B cell (primary cell): ENCODE data around the gene BACH2. TPM values are rescaled to one million over a fixed set of nuclear protein-coding genes. Genes with fewer than 3 reads are reported as not detected.
"Not testable (repeated sequence)": the region's sequence is repeated elsewhere in the genome, so short reads cannot be mapped to it uniquely, and the experiment has no call there.

Experiments
- ATAC-seq: fragments of 200-7000 bp; cut with Tn5 transposase; one replicate; pipeline ENCODE4 v1.10.0; 2021; ENCODE audit warnings: low read depth, mild to moderate bottlenecking, moderate number of reproducible peaks, moderate library complexity
- CTCF ChIA-PET: fragments of 350-600 bp; sonication (Branson Sonifier 250); formaldehyde crosslinking; loops from one replicate; lab custom pipeline; 2021; ENCODE audit warnings: antibody characterized with exemption, inconsistent platforms; lab: Charles Lee
- POLR2A ChIA-PET: fragments of 350-600 bp; sonication (Branson Sonifier 250); formaldehyde crosslinking; loops from one replicate; lab custom pipeline; 2021; ENCODE audit warnings: antibody characterized with exemption; lab: Charles Lee
- DNase-seq: peaks from one replicate; pipeline ENCODE4 v3.0.0; 2013
- H2AFZ ChIP-seq: 2 replicates; pipeline ENCODE4 v1.6.1; 2012; ENCODE audit warnings: mild to moderate bottlenecking, low read depth, low read length; ENCODE audit not compliant: insufficient read depth, poor library complexity, severe bottlenecking
- H3K27ac ChIP-seq, 2 donors: 1 replicate in 1 of 2; 2 replicates in 1 of 2; pipeline ENCODE4 v1.5.1; 2012 to 2013; ENCODE audit warnings: low read length in 2 of 2, mild to moderate bottlenecking in 2 of 2, moderate library complexity in 1 of 2
- H3K27me3 ChIP-seq, 4 experiments: fragments of 200-600 bp in 1 of 4; sonication (generic) in 1 of 4; replicated peaks in 1 of 4; 1 replicate in 2 of 4; 2 replicates in 2 of 4; pipeline versions ENCODE4 v1.6.1 to v1.7.0; 2013 to 2016; ENCODE audit warnings: low read length in 3 of 4, mild to moderate bottlenecking in 2 of 4, mixed read lengths in 1 of 4, moderate library complexity in 1 of 4; ENCODE audit not compliant: insufficient read depth in 4 of 4, control insufficient read depth in 3 of 4; ENCODE audit errors: control extremely low read depth in 1 of 4
- H3K36me3 ChIP-seq, 2 experiments: replicated peaks in 1 of 2; 1 replicate in 1 of 2; 2 replicates in 1 of 2; pipeline versions ENCODE4 v1.6.1 to v1.7.1; 2013; ENCODE audit warnings: low read length in 1 of 2; ENCODE audit not compliant: insufficient read depth in 2 of 2, control insufficient read depth in 1 of 2; ENCODE audit errors: control extremely low read depth in 1 of 2, extremely low read depth in 1 of 2
- H3K4me1 ChIP-seq, 2 donors: fragments of 200-600 bp in 1 of 2; sonication (generic) in 1 of 2; 1 replicate in 1 of 2; 2 replicates in 1 of 2; pipeline versions ENCODE4 v1.5.1 to v1.6.1; 2013 to 2017; ENCODE audit warnings: low read length in 2 of 2; ENCODE audit not compliant: control insufficient read depth in 2 of 2, insufficient read depth in 2 of 2
- H3K4me2 ChIP-seq: replicated peaks from 2 replicates; pipeline ENCODE3; 2012; ENCODE audit warnings: mild to moderate bottlenecking, low read depth, low read length; ENCODE audit not compliant: poor library complexity, severe bottlenecking
- H3K4me3 ChIP-seq, 5 experiments: fragments of 200-600 bp in 1 of 5; sonication (generic) in 1 of 5; 1 replicate in 3 of 5; 2 replicates in 2 of 5; pipeline versions ENCODE4 v1.5.1 to v1.7.0; 2011 to 2016; ENCODE audit warnings: low read length in 4 of 5, mild to moderate bottlenecking in 4 of 5, low read depth in 2 of 5, control low read depth in 1 of 5, moderate library complexity in 1 of 5; ENCODE audit not compliant: insufficient read depth in 1 of 5; ENCODE audit errors: control extremely low read depth in 1 of 5, extremely low read depth in 1 of 5
- H3K79me2 ChIP-seq: fragments of 200-600 bp; sonication (generic); one replicate; pipeline ENCODE4 v1.6.0; 2016; ENCODE audit warnings: low read length; ENCODE audit not compliant: control insufficient read depth, insufficient read depth
- H3K9ac ChIP-seq: fragments of 200-600 bp; sonication (generic); 2 replicates; pipeline ENCODE4 v1.6.1; 2017; ENCODE audit warnings: mild to moderate bottlenecking, low read length, moderate library complexity
- H3K9me3 ChIP-seq, 3 donors: one replicate each; pipeline versions ENCODE4 v1.6.1 to v1.7.1; 2013; ENCODE audit warnings: low read length in 2 of 3; ENCODE audit not compliant: control insufficient read depth in 2 of 3, insufficient read depth in 1 of 3; ENCODE audit errors: control extremely low read depth in 1 of 3
- H4K20me1 ChIP-seq: 2 replicates; pipeline ENCODE4 v1.6.0; 2012; ENCODE audit warnings: mild to moderate bottlenecking, low read length; ENCODE audit not compliant: insufficient read depth, control insufficient read depth, poor library complexity, severe bottlenecking
- H3K27ac Mint-ChIP-seq: one replicate; pipeline ENCODE4 v1.8.0; 2021; ENCODE audit warnings: mixed read lengths
- H3K27me3 Mint-ChIP-seq: one replicate; pipeline ENCODE4 v1.8.0; 2021; ENCODE audit warnings: mixed read lengths
- H3K4me1 Mint-ChIP-seq: one replicate; pipeline ENCODE4 v1.8.0; 2021; ENCODE audit warnings: mixed read lengths
- H3K4me3 Mint-ChIP-seq: one replicate; pipeline ENCODE4 v1.8.0; 2021; ENCODE audit warnings: mixed read lengths
- H3K9me3 Mint-ChIP-seq: one replicate; pipeline ENCODE4 v1.8.0; 2022; ENCODE audit warnings: mixed read lengths; ENCODE audit not compliant: insufficient read depth
- EZH2 ChIP-seq: IDR thresholded peaks from 2 replicates; pipeline ENCODE4 v1.6.1; 2012; ENCODE audit warnings: borderline replicate concordance, low read depth, mild to moderate bottlenecking, moderate library complexity, low read length; ENCODE audit not compliant: insufficient read depth, poor library complexity, severe bottlenecking
- WGBS: methylation state at CpG from one replicate; pipeline ENCODE4 v1.1.5; 2013; ENCODE audit warnings: missing lambda C conversion rate; ENCODE audit not compliant: insufficient coverage; 5-methylcytosine and 5-hydroxymethylcytosine counted together
- intact Hi-C: fragments of 100-400 bp; cut with micrococcal nuclease; formaldehyde crosslinking; loops from one replicate; pipeline ENCODE4 v1.10.0; 2022
- polyA plus RNA-seq: library from polyadenylated mRNA; depleted of rRNA; stranded (reverse); fragments of >200 nt; gene quantifications from 2 replicates; pipeline ENCODE4 v1.2.3, GENCODE V29; 2012
- total RNA-seq, 2 donors: library from RNA; stranded (reverse); fragments of 120-200 nt in 1 of 2; gene quantifications; 1 replicate in 1 of 2; 2 replicates in 1 of 2; pipeline versions ENCODE4 v1.2.3 to v1.2.4, GENCODE V29; 2013 to 2022
- TF ChIP-seq, protein P1 (sequence below): fragments of 200-600 bp; IDR thresholded peaks from one replicate; pipeline ENCODE4 v1.8.0; 2022; ENCODE audit warnings: antibody characterized with exemption, mild to moderate bottlenecking

The BACH2 gene
- total and polyA plus RNA-seq, 2 donors (not counting 1 experiment from before 2014, with no cell fraction given), result 41.1 to 235 TPM

DNA sequence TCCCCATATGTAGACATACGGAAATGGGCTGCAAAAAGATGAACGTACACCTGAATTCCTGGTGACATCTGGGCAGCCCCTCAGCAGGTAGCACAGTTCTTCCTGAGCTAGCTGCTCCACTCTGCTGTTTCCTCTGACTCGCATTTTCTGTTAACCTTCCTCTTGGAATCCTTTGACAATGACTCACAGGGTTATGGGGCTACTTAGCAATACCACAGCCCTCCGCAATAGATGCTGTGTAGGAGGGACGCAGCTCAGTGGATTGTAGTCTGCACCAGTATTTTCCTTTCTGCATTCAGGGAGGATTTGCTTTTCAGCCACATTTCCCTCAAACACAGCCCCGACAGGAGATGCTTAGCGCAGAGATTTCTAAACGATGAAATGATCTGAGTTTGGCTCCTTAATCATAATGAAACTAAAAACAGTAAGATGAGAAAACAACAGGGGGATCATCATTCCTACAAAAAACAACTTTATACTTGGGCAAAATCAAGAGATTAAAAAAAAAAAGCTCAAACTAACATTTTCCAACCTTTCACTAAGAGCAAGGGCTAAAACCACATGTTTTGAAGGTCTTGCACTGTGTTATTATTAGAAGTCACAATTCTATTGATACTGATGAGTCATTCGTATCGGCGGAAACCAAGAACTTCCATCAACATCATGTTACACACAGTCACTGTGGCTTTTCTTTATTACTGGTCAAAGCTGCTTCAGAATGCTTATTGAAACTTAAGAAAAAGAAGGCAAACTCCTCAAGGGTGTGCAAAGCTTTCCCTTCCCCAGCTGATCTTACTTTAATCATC is 12.2 kb downstream of the BACH2 start:
- Mint-ChIP-seq H3K27ac (peak overlapping the region; percentile 85), H3K4me3 (peak overlapping the region; percentile 73), H3K27me3 (no peaks in the 10 kb centered on the region), H3K9me3 (no peaks in the 10 kb centered on the region), H3K4me1 (peaks cover 83% of the 10 kb centered on the region)
- ChIA-PET CTCF (interaction anchor here (0.9 to 9.3 kb wide), 14 partner anchors 9 to 343 kb away, joined by 3 to 117 read pairs (median 6); partner anchors contain the start of gene BACH2), POLR2A (interaction anchor here (0.5 to 2.4 kb wide), 4 partner anchors 10 to 455 kb away, joined by 3 to 8 read pairs (median 6); partner anchors contain the start of genes BACH2 and CASP8AP2)
- H3K9me3 ChIP-seq, result no peaks in the 10 kb centered on the region
- peak overlapping the region; percentile 30 for H3K9ac ChIP-seq
- H4K20me1 ChIP-seq, result peaks cover 62% of the 10 kb centered on the region
- peak overlapping the region; percentile 6 for H2AFZ ChIP-seq
- no peaks in the 10 kb centered on the region for H3K27me3 ChIP-seq
- DNase-seq (peak; percentile 45), ATAC-seq (peak; percentile 35)
- TF ChIP-seq, protein P1, sequence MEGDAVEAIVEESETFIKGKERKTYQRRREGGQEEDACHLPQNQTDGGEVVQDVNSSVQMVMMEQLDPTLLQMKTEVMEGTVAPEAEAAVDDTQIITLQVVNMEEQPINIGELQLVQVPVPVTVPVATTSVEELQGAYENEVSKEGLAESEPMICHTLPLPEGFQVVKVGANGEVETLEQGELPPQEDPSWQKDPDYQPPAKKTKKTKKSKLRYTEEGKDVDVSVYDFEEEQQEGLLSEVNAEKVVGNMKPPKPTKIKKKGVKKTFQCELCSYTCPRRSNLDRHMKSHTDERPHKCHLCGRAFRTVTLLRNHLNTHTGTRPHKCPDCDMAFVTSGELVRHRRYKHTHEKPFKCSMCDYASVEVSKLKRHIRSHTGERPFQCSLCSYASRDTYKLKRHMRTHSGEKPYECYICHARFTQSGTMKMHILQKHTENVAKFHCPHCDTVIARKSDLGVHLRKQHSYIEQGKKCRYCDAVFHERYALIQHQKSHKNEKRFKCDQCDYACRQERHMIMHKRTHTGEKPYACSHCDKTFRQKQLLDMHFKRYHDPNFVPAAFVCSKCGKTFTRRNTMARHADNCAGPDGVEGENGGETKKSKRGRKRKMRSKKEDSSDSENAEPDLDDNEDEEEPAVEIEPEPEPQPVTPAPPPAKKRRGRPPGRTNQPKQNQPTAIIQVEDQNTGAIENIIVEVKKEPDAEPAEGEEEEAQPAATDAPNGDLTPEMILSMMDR, result no peak
- TF ChIP-seq EZH2, result no peak
- 30% methylated on average over 2 of the region's 11 CpGs for WGBS
- H3K4me2 ChIP-seq, result peak overlapping the region; percentile 63
- peaks cover 15 to 17% of the 10 kb centered on the region in 2 experiments for H3K36me3 ChIP-seq
- H3K4me3 ChIP-seq, result peak overlapping the region; percentile 23 to 58 (median 32)
- peak overlapping the region; percentile 80 to 90 for H3K27ac ChIP-seq
- peaks cover 71 to 86% of the 10 kb centered on the region in 2 donors for H3K4me1 ChIP-seq
- H3K79me2 ChIP-seq, result peaks cover 96% of the 10 kb centered on the region
- intact Hi-C loops, result loop anchor here (1.0 to 10.0 kb wide), 9 partner anchors 10 to 930 kb away; partner anchors contain the start of gene UBE2J1

DNA sequence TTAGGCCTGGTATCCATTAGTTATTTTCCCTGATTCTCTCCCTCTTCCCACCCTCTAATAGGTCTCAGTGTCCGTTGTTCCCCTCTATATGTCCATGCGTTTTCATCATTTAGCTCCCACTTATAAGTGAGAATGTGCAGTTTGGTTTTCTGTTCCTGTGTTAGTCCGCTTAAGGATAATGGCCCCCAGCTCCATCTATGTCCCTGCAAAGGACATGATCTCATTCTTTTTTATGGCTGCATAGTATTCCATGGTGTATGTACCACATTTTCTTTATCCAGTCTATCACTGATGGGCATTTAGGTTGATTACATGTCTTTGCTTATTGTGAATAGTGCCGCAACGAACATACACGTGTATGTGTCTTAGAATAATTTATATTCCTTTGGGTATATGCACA is 14.4 kb downstream of the BACH2 start:
- ATAC-seq, H2AFZ ChIP-seq, H3K4me2 ChIP-seq, H3K9me3 ChIP-seq, H3K27me3 Mint-ChIP-seq, H3K27me3 ChIP-seq, H3K9ac ChIP-seq, POLR2A ChIA-PET, H3K4me3 Mint-ChIP-seq, H3K4me3 ChIP-seq, H3K9me3 Mint-ChIP-seq, DNase-seq: not testable (repeated sequence)
- WGBS, result no CpG with 5 or more reads among the region's 6 CpGs
- CTCF ChIA-PET, result interaction anchor here (5.5 to 9.3 kb wide), 2 partner anchors 9 to 196 kb away, joined by 25 to 117 read pairs; no protein-coding TSS in a partner anchor
- Histone ChIP-seq H3K79me2 (peaks cover 96% of the 10 kb centered on the region), H3K4me1 (peaks cover 57 to 84% of the 10 kb centered on the region in 2 donors), H4K20me1 (peaks cover 62% of the 10 kb centered on the region), H3K27ac (peak overlapping the region in 1 of 2 donors; percentile 22), H3K36me3 (peaks cover 15% of the 10 kb centered on the region in 2 experiments)
- Mint-ChIP-seq H3K27ac (peak overlapping the region; percentile 43), H3K4me1 (peaks cover 79% of the 10 kb centered on the region)
- intact Hi-C loops, result loop anchor here (10.0 kb wide), 1 partner anchor 927 kb away; the partner anchor contains the start of gene UBE2J1
